Stimulated activated CD4-positive, alpha-beta T cell treated with anti-CD3 and anti-CD28 coated beads, TNF-alpha, amount 100 ng/mL, for 1 hour (primary cell): ENCODE data around the gene PPP2R2D.

Experiments
- DNase-seq, 3 donors: peaks; one replicate each; pipeline ENCODE4 v3.0.0-alpha.2; 2020; ENCODE audit warnings: low read depth in 3 of 3, low spot score in 1 of 3

The PPP2R2D gene

GRCh38 chr10:131888186-131888604 lies 12.6 kb upstream of the PPP2R2D start:
- no peak for DNase-seq

GRCh38 chr10:131889755-131890154 lies 11.1 kb upstream of the PPP2R2D start:
- DNase-seq: no peak

DNA sequence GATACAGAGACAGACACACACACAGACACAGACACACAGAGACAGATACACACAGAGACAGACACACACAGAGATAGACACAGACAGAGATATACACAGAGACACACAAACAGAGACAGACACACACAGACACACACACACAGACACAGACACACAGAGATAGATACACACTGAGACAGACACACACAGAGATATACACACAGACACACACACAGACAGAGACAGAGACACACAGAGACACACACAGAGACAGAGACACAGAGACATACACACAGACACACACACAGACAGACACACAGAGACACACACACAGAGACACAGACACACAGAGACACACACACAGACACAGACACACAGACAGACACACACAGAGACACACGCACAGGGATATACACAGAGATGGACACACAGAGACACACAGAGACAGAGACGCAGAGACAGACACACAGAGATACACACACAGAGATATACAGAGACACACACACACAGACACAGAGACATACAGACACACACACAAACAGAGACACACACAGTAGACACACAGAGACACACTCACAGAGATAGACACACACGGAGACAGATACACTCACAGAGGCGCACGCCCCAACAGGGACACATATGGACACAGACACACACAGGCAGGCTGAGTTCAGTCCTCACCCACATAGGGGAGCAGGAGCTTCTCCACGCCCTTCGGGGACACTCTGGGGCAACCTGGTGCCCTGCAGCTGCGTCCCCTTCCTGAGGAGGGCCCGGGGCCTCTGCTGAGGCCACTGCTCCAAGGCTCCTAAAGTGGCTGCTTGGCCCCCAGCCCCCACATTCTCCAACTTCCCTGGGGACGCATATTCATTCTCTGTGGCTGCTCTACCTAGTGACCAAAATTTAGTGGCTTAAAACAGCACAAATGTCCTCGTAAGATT lies 10.3 kb upstream of the PPP2R2D start:
- no peak for DNase-seq

- DNase-seq: no peak
Measured at GRCh38 chr10:131891196-131891928, 9.4 kb upstream of the PPP2R2D start.

- no peak for DNase-seq
Measured at GRCh38 chr10:131891929-131892805, 8.6 kb upstream of the PPP2R2D start.

DNA sequence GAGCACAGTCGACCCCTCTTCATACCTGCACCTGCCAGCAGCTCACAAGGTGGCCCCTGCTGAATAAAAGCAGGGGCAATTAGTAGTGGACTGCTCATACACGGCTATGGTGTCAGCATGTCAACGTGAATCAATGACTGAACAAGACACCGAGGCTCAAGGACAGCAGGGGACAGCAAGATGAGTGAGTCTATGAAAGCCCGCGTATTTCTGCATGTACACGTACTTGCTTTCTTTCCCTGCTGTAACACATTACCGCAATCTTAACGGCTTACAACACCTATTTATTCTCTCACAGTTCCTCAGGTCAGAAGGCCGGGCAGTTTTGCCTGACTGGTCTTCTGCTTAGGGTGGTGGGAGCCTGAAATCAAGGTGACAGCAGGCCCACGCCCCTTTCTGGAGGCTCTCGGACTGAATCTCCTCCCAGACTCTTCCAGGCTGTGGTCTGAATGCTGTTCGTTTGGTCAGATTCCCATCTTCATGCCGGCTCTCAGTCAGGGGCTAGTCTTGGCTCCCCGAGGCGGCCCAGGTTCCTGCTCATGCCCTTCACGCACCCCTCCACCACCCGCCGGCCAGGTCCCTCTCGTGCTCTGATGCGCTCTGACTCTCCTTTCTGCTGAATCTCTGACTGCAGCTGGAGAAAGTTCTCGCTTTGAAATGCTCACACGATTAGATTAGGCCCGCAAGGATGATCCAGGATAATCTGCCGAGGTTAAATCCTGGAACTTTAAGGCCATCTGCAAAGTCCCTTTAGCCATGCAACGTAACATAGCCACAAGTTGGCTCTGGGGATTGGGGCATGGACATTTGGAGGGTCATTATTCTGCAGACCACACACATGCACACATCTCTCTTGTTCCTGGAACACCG lies 7.8 kb upstream of the PPP2R2D start:
- no peak for DNase-seq

- DNase-seq: no peak
Measured at GRCh38 chr10:131895116-131895515, 5.7 kb upstream of the PPP2R2D start.

- DNase-seq: no peak
Measured at GRCh38 chr10:131896403-131896802, 4.4 kb upstream of the PPP2R2D start.

DNA sequence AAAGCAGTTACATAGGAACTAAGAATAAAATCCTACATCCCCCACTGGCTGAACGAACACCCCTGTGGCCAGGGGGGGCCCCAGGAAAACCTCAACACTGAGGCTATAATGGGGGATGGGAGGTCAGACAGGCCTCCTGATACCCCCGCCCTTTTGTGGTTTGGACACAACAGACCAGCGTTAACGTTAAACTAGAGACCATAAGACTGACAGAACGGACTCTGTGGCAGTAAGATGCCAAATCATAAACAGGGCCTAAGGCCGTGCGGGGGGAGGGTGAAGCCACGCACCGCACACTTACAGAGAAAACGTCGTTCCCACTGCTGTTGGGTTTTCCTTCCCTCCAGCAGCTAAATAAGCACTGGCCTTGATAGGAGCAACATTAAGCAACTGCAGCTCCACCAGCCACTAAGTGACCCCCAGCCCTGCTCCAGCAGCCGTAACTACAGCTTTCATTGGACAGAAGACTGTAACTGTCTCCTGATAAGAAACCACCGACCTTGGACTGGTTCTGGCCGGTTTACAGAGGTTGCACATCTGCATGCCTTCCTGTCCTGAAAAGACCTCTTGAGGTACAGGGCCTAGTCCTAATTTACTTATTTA lies 3.4 kb upstream of the PPP2R2D start:
- no peak for DNase-seq

GRCh38 chr10:131898061-131898460 lies 2.7 kb upstream of the PPP2R2D start:
- no peak for DNase-seq

- DNase-seq: no peak
Measured at GRCh38 chr10:131898713-131899112, 2.1 kb upstream of the PPP2R2D start.

- DNase-seq: no peak
Measured at GRCh38 chr10:131899116-131899690, 1.6 kb upstream of the PPP2R2D start.

DNA sequence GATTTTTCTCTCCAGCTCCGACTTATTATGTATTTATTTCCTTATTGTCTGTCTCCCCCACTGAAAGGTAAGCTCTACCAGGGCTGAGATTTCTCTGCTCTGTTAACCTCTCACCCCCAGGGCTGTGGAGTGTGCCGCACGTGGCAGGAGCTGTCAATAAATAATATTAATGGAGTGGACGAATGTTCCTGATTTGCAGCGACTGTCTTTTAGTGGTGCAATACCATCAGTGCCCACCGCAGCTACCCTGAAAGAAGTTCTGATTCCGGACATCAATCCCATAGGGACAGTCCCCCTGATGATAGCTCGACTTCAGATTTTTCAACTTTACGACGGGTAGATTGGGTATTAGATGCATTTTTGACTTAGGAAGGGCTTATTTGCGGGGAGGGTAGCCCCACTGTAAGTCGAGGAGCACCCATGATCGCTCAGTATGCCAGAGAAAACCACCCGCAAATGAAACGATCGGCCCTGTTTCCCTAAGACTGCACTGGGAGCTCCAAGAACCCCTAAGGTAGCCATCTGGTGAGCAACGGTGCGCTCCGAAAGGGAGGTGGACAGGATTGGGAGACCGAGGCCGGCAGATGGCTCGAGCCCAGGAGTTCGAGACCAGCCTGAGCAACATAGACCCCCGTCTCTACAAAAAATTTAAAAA lies 986 bp upstream of the PPP2R2D start:
- no peak for DNase-seq

DNA sequence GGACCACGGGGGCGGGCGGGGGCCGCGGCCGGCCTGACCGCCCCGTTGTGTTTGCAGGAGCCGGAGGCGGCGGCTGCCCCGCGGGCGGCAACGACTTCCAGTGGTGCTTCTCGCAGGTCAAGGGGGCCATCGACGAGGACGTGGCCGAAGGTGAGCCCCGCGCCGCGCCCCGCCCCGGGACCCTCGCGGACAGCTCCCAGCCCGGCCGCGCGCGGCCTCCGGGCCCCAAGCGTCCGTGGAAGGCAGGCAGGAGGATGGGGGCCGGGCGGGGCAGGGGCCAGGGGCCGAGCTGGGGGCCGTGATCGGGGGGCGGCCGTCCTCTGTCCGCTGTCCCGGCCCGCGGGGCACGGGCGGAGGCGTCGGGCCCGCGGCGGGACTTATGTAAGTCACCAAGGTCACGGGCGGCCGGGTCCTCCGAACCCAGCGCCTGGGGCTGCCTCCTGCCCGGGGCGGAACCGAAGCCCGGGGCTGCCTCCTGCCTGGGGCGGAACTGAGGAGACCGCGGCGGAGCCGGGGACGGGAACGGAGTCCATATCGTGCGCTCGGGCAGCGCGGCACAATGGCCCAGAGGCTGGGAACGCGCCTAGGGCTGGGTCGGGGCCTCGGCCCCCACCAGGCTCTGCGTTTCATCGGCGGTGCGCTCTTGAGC lies 497 bp downstream of the PPP2R2D start:
- DNase-seq: peak in 1 of 3 donors; percentile 30

DNA sequence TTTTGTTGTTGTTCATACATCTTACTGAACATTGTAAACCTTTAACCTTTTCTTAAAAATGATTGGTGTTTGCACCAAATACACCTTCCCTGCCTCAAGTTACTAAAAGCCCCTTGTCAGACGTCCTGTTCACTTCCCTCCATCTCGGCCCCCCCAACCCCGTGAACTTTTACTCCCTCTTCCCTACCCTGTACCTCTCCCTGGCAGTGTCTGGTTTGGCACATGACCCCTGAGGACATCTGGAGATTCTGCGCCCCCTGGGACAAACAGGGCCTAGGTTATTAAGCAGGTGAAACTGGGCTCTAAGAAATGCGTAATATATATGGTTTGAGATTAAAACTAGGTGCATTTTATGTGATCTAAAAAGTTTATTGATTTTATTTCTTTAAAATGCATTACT lies 1.4 kb downstream of the PPP2R2D start:
- DNase-seq: no peak

DNA sequence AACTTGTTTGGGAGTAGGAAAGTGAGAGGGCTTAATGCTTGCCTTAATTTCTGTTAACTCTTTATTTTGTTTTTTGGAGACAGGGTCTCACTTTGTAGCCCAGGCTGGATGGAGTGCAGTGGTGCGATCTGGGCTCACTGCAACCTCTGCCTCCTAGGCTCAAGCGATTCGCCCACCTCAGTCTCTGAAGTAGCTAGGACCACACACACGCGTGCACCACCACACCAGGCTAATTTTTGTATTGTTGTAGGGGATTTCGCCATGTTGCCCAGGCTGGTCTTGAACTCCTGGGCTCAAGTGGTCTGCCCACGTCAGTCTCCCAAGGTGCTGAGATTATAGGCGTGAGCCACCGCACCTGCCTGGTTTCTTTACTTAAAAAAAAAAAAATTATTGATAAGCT lies 1.9 kb downstream of the PPP2R2D start:
- no peak for DNase-seq

GRCh38 chr10:131905267-131905571 lies 4.4 kb downstream of the PPP2R2D start:
- no peak for DNase-seq

DNA sequence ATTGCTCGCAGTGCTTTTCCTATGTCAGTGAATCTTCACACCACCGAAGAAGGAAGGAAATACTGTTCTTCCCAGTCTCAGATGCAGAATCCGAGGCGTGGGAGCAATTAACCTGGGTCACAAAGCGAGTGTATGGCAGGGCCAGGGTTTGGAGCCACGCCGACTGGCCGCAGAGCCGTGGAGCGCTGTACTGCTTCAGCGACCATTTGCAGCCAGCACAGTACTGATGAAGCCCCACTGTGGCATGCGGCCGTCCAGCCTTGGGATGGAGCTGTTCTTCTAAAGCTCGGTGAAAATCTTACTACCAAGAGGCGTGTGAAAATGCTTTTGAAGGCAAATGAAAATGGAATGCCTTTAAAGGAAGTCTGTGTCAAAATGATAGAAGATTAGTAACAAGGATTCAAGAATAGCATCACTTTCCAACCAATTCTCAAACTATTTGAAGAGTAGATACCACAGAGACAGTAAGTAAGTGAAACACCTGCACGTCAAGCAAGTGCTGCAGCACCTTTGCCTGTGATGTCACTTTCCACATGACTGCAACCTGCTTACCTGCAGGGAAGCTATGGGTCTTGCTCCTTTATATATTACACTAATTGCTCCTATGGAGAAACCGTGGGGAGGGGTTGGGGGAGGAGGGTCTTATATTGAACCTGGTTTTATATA lies 4.9 kb downstream of the PPP2R2D start:
- no peak for DNase-seq
